K562 (cell line): ENCODE data around the gene CLASP1. TPM values are rescaled to one million over a fixed set of nuclear protein-coding genes. Genes with fewer than 3 reads are reported as not detected.
A peak's percentile ranks its signal among the peaks of the same experiment; 100 is the strongest.

Experiments
- ARNT ChIP-seq, 2 experiments: fragments of 450-650 bp; IDR thresholded peaks; 2 replicates each; pipeline ENCODE4 v1.6.1; 2016; ENCODE audit warnings: mild to moderate bottlenecking in 1 of 2
- BHLHE40 ChIP-seq: IDR thresholded peaks from 2 replicates; pipeline ENCODE4 v1.6.1; 2011; ENCODE audit warnings: low read length, improper control_type of control experiment
- DNMT1 ChIP-seq: fragments of 450-650 bp; IDR thresholded peaks from 2 replicates; pipeline ENCODE4 v1.6.1; 2016; ENCODE audit warnings: antibody characterized with exemption, mild to moderate bottlenecking
- FOXP4 ChIP-seq: sonication (generic); formaldehyde crosslinking; IDR thresholded peaks from 2 replicates; pipeline ENCODE4 v1.8.0; 2022; ENCODE audit warnings: mild to moderate bottlenecking, missing genetic modification reagents, borderline replicate concordance
- HMBOX1 ChIP-seq: sonication (generic); IDR thresholded peaks from 2 replicates; pipeline ENCODE4 v1.6.1; 2016
- ID3 ChIP-seq, 2 experiments: fragments of 250-450 bp in 1 of 2; fragments of 450-650 bp in 1 of 2; sonication (Bioruptor Pico) in 1 of 2; IDR thresholded peaks; 2 replicates each; pipeline versions ENCODE4 v1.6.1 to v1.8.0; 2016 to 2021; ENCODE audit warnings: mild to moderate bottlenecking in 2 of 2, moderate library complexity in 2 of 2, missing compliant biosample characterization in 1 of 2, missing genetic modification characterization in 1 of 2
- KDM1A ChIP-seq, 2 experiments: fragments of 450-650 bp; IDR thresholded peaks; 2 replicates each; pipeline ENCODE4 v1.6.1; 2016; ENCODE audit warnings: mild to moderate bottlenecking in 2 of 2
- LARP7 ChIP-seq: fragments of 450-650 bp; IDR thresholded peaks from 2 replicates; pipeline ENCODE4 v1.6.1; 2016
- NCOA6 ChIP-seq: fragments of 450-650 bp; IDR thresholded peaks from 2 replicates; pipeline ENCODE4 v1.6.1; 2017; ENCODE audit warnings: mild to moderate bottlenecking
- NONO ChIP-seq, 2 experiments: fragments of 200-400 bp in 1 of 2; fragments of 450-650 bp in 1 of 2; formaldehyde crosslinking in 1 of 2; IDR thresholded peaks; 2 replicates each; pipeline ENCODE4 v1.6.1; 2017; ENCODE audit warnings: low read depth in 2 of 2, mild to moderate bottlenecking in 2 of 2, moderate library complexity in 2 of 2, low read length in 1 of 2
- PBX2 ChIP-seq, 2 experiments: IDR thresholded peaks in 1 of 2; conservative IDR thresholded peaks in 1 of 2; 2 replicates each; pipeline ENCODE4 v1.6.1; 2016; ENCODE audit warnings: low read depth in 2 of 2, mild to moderate bottlenecking in 1 of 2, missing compliant biosample characterization in 1 of 2, missing genetic modification characterization in 1 of 2, moderate library complexity in 1 of 2
- PKNOX1 ChIP-seq: fragments of 450-650 bp; IDR thresholded peaks from 2 replicates; pipeline ENCODE4 v1.6.1; 2016
- POLR2G ChIP-seq: fragments of 200-400 bp; formaldehyde crosslinking; IDR thresholded peaks from 2 replicates; pipeline ENCODE4 v1.6.1; 2017; ENCODE audit warnings: low read depth, mild to moderate bottlenecking, antibody characterized with exemption, low read length, moderate library complexity
- RFX7 ChIP-seq: fragments of 250-450 bp; sonication (Bioruptor Pico); IDR thresholded peaks from 2 replicates; pipeline ENCODE4 v1.5.1; 2021; ENCODE audit warnings: mild to moderate bottlenecking
- SIN3A ChIP-seq, 2 experiments: fragments of 150-350 bp in 1 of 2; IDR thresholded peaks; 2 replicates each; pipeline ENCODE4 v1.6.1; 2011 to 2016; ENCODE audit warnings: borderline replicate concordance in 2 of 2, low read depth in 2 of 2, low read length in 2 of 2, mild to moderate bottlenecking in 2 of 2, moderate library complexity in 2 of 2; ENCODE audit not compliant: control insufficient read depth in 1 of 2
- TOE1 ChIP-seq, 2 experiments: fragments of 450-650 bp in 1 of 2; sonication (generic) in 1 of 2; formaldehyde crosslinking in 1 of 2; IDR thresholded peaks; 2 replicates each; pipeline versions ENCODE4 v1.7.1 to v1.8.0; 2016 to 2022; ENCODE audit warnings: borderline replicate concordance in 2 of 2, mild to moderate bottlenecking in 2 of 2, antibody characterized with exemption in 1 of 2, inconsistent platforms in 1 of 2, low read depth in 1 of 2, missing genetic modification reagents in 1 of 2, moderate library complexity in 1 of 2
- ZC3H8 ChIP-seq: fragments of 450-650 bp; IDR thresholded peaks from 2 replicates; pipeline ENCODE4 v1.6.1; 2017
- ZNF175 ChIP-seq: fragments of 200-800 bp; sonication (Bioruptor generic); IDR thresholded peaks from 2 replicates; pipeline ENCODE4 v1.6.1; 2016; ENCODE audit warnings: low read depth, mild to moderate bottlenecking, missing genetic modification characterization, missing compliant biosample characterization
- ZNF239 ChIP-seq: fragments of 250-450 bp; sonication (Bioruptor Pico); IDR thresholded peaks from 2 replicates; pipeline ENCODE4 v1.4.0; 2020; ENCODE audit warnings: mild to moderate bottlenecking
- ZNF445 ChIP-seq: fragments of 250-450 bp; sonication (Bioruptor Pico); IDR thresholded peaks from 2 replicates; pipeline ENCODE4 v1.4.0; 2020; ENCODE audit warnings: low read depth, mild to moderate bottlenecking, moderate library complexity
- polyA plus RNA-seq, 8 experiments: library from polyadenylated mRNA; depleted of rRNA in 4 of 8; stranded (reverse) in 5 of 8; unstranded in 3 of 8; fragments of >200 nt; fragmentation: Nextera tagmentation in 2 of 8; fragmentation: Illumina TruSeq in 1 of 8; extraction: Ambion mirVana in 2 of 8; extraction: Trizol in 1 of 8; gene quantifications; 2 replicates each; pipeline versions ENCODE4 v1.2.1 to v1.2.3, GENCODE V29; 2011 to 2014; ENCODE audit warnings: inconsistent platforms in 1 of 8, missing spikeins in 1 of 8
- total RNA-seq, 7 experiments: library from RNA; depleted of rRNA in 6 of 7; stranded (reverse); fragments of >200 nt in 6 of 7; fragmentation: Illumina TruSeq in 2 of 7; extraction: Trizol in 2 of 7; gene quantifications; 2 replicates each; pipeline versions ENCODE4 v1.2.1 to v1.2.3, GENCODE V29; 2011 to 2021; ENCODE audit warnings: low replicate concordance in 1 of 7

CLASP1 gene
- total and polyA plus RNA-seq, 9 of the 15 experiments (the other 6 are each of a cell fraction or from before 2014, with no cell fraction given): 1.7 to 40.3 (median 20.7) TPM

GRCh38 chr2:121627525-121628050, 21.7 kb downstream of the CLASP1 start (continued):
- no peak for TF ChIP-seq FOXP4
- no peak for TF ChIP-seq DNMT1
- TF ChIP-seq PBX2 (CRISPR knock-in tag; IDR thresholded peaks at IDR 0.05; ENCODE audit: low read depth): no peak
- peak; percentile 48; the same call in 1 of the 2 replicates for TF ChIP-seq PBX2 (tag; conservative IDR thresholded peaks at IDR 0.05; ENCODE audit: low read depth)
- no peak for TF ChIP-seq ZC3H8
- TF ChIP-seq NONO (IDR thresholded peaks at IDR 0.05; ENCODE audit: low read depth in 2 of 2, low read length in 1 of 2): no peak
- no peak for TF ChIP-seq HMBOX1
- no peak for TF ChIP-seq ZNF175 (CRISPR knock-in tag)
- no peak for TF ChIP-seq NCOA6
- no peak for TF ChIP-seq TOE1 (IDR thresholded peaks at IDR 0.05; ENCODE audit: borderline replicate concordance)
- TF ChIP-seq TOE1 (CRISPR knock-in tag; IDR thresholded peaks at IDR 0.05; ENCODE audit: borderline replicate concordance, low read depth): no peak
- TF ChIP-seq LARP7: no peak
- TF ChIP-seq ID3 (CRISPR knock-in tag; IDR thresholded peaks at IDR 0.05): no peak
- no peak for TF ChIP-seq ID3 (tag; IDR thresholded peaks at IDR 0.05)
- no peak for TF ChIP-seq ARNT (IDR thresholded peaks at IDR 0.05)
- no peak for TF ChIP-seq RFX7
- peak; percentile 75 to 78 for TF ChIP-seq KDM1A (IDR thresholded peaks at IDR 0.05)
- TF ChIP-seq ZNF445 (CRISPR knock-in tag): no peak
- peak; percentile 86 for TF ChIP-seq BHLHE40
- no peak for TF ChIP-seq ZNF239
- peak; percentile 33; the same call in 1 of the 2 replicates for TF ChIP-seq PKNOX1
- TF ChIP-seq SIN3A (IDR thresholded peaks at IDR 0.05; ENCODE audit: borderline replicate concordance in 2 of 2, control insufficient read depth in 1 of 2, low read depth in 2 of 2, low read length in 2 of 2): no peak
- TF ChIP-seq POLR2G: no peak
